ENCODE data around the gene RIPPLY2. TPM values are rescaled to one million over a fixed set of nuclear protein-coding genes. Genes with fewer than 3 reads are reported as not detected.

RIPPLY2 gene
- total and polyA plus RNA-seq, 2 of the 4 experiments (the other 2 are of a cell fraction), result 0.32 TPM; not detected in 1

DNA sequence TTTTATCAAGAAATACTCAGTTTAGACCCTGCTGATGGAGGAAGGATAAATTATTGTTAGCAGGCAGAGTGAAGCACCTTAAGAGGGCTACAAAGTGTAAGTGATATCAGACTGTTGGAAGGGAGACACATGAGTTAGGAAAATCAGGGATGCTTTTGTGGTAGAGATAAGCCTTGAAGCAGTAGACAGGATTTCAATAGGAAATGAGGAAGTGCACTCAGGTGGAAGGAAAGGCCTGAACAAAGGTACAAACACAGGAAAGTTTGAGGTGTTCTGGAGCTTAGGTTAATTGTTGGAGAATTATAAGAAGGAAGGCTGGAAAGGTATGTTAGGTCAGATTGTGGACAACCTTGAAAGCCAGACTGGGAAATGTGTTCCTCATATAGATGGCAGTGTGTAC, 13.9 kb downstream of the RIPPLY2 start:
- H3K56ac ChIP-seq (ENCODE audit: extremely low read depth, insufficient read depth, low read length), result no peak overlapping the region
- peak overlapping the region; percentile 87; the same call in 1 of the 2 replicates for H3K18ac ChIP-seq (ENCODE audit: low read depth, low read length)
- H2AK5ac ChIP-seq (ENCODE audit: low read depth, low read length), result peak overlapping the region; percentile 85; the same call in 1 of the 2 replicates
- TF ChIP-seq NFE2L2 (IDR thresholded peaks at IDR 0.05; ENCODE audit: low read depth, low read length) (no peak), CHD1 (IDR thresholded peaks at IDR 0.05; ENCODE audit: low read depth, low read length) (no peak), MXI1 (IDR thresholded peaks at IDR 0.05; ENCODE audit: borderline replicate concordance, low read depth, low read length) (no peak), SMC3 (IDR thresholded peaks at IDR 0.05; ENCODE audit: low read depth, low read length) (no peak), CEBPB (IDR thresholded peaks at IDR 0.05; ENCODE audit: low read depth, low read length) (no peak), POLR2A (IDR thresholded peaks at IDR 0.05; ENCODE audit: low read depth, low read length) (no peak), RAD21 (IDR thresholded peaks at IDR 0.05; ENCODE audit: low read length) (no peak), RFX5 (IDR thresholded peaks at IDR 0.05; ENCODE audit: low read depth, low read length) (no peak), MAZ (IDR thresholded peaks at IDR 0.05; ENCODE audit: borderline replicate concordance, low read depth, low read length) (no peak), FOS (IDR thresholded peaks at IDR 0.05; ENCODE audit: low read depth, low read length) (no peak), BHLHE40 (IDR thresholded peaks at IDR 0.05; ENCODE audit: low read depth, low read length) (no peak), MAFK (IDR thresholded peaks at IDR 0.05; ENCODE audit: low read depth, low read length) (no peak), RCOR1 (IDR thresholded peaks at IDR 0.05; ENCODE audit: insufficient replicate concordance, low read length) (no peak), USF2 (IDR thresholded peaks at IDR 0.05; ENCODE audit: low read depth, low read length) (no peak)
- TF ChIP-seq, protein P1, sequence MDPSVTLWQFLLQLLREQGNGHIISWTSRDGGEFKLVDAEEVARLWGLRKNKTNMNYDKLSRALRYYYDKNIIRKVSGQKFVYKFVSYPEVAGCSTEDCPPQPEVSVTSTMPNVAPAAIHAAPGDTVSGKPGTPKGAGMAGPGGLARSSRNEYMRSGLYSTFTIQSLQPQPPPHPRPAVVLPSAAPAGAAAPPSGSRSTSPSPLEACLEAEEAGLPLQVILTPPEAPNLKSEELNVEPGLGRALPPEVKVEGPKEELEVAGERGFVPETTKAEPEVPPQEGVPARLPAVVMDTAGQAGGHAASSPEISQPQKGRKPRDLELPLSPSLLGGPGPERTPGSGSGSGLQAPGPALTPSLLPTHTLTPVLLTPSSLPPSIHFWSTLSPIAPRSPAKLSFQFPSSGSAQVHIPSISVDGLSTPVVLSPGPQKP (IDR thresholded peaks at IDR 0.05; ENCODE audit: borderline replicate concordance, low read depth, low read length), result no peak
- TF ChIP-seq, protein P2, sequence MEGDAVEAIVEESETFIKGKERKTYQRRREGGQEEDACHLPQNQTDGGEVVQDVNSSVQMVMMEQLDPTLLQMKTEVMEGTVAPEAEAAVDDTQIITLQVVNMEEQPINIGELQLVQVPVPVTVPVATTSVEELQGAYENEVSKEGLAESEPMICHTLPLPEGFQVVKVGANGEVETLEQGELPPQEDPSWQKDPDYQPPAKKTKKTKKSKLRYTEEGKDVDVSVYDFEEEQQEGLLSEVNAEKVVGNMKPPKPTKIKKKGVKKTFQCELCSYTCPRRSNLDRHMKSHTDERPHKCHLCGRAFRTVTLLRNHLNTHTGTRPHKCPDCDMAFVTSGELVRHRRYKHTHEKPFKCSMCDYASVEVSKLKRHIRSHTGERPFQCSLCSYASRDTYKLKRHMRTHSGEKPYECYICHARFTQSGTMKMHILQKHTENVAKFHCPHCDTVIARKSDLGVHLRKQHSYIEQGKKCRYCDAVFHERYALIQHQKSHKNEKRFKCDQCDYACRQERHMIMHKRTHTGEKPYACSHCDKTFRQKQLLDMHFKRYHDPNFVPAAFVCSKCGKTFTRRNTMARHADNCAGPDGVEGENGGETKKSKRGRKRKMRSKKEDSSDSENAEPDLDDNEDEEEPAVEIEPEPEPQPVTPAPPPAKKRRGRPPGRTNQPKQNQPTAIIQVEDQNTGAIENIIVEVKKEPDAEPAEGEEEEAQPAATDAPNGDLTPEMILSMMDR (conservative IDR thresholded peaks at IDR 0.05; ENCODE audit: low read depth, low read length), result no peak
- H4K5ac ChIP-seq (ENCODE audit: low read depth, low read length), result peak overlapping the region; percentile 74; the same call in 1 of the 2 replicates
- intact Hi-C loops (cut with micrococcal nuclease), result no loop called here
- peak overlapping the region; percentile 69; the same call in 2 of the 3 replicates for H2BK15ac ChIP-seq (ENCODE audit: low read depth, low read length)
- peaks cover 3% of the 10 kb centered on the region; the same call in 1 of the 2 replicates for H4K20me1 ChIP-seq (ENCODE audit: insufficient read depth, low read length)
- H2BK120ac ChIP-seq (ENCODE audit: low read depth, low read length), result peak overlapping the region; percentile 21
- peak overlapping the region; percentile 42; the same call in 1 of the 2 replicates for H3K23ac ChIP-seq (ENCODE audit: low read depth, low read length)
- CTCF ChIA-PET, result no interaction called here
- DNase-seq, result no peak
- peaks cover 18 to 34% of the 10 kb centered on the region in 2 experiments for H3K79me1 ChIP-seq (ENCODE audit: low read depth in 1 of 2, low read length in 2 of 2)
- H4K8ac ChIP-seq (ENCODE audit: low read depth in 2 of 2, low read length in 2 of 2), result peak overlapping the region in 1 of 2 experiments; percentile 71; a peak in 2 of 4 replicates
- H2AFZ ChIP-seq (replicated peaks; ENCODE audit: low read length, poor library complexity), result no peak overlapping the region
- dilution Hi-C loops (cut with HindIII; ENCODE audit: low sequenced_read_pairs, unreplicated experiment), result no loop called here
- no peak overlapping the region for H3K27ac ChIP-seq (ENCODE audit: insufficient read depth, low read length)
- peak overlapping the region; percentile 14; the same call in 1 of the 2 replicates for H4K91ac ChIP-seq (ENCODE audit: insufficient read depth, low read depth, low read length)
- H2BK20ac ChIP-seq (ENCODE audit: low read depth, low read length), result peak overlapping the region; percentile 20
- H3K36me3 ChIP-seq (ENCODE audit: control insufficient read depth, insufficient read depth, low read length), result peaks cover 9% of the 10 kb centered on the region; the same call in 1 of the 2 replicates
- no peak overlapping the region for H3K9ac ChIP-seq (ENCODE audit: low read depth, low read length)
- peak overlapping the region; percentile 66 for H2BK5ac ChIP-seq (ENCODE audit: low read depth, low read length, poor library complexity, severe bottlenecking)
- peaks cover 9% of the 10 kb centered on the region for H3K4me1 ChIP-seq (ENCODE audit: control insufficient read depth, insufficient read depth, low read length)
- ATAC-seq (ENCODE audit: low read depth), result no peak
- peak overlapping the region; percentile 57; the same call in 1 of the 2 replicates for H3K4ac ChIP-seq (ENCODE audit: low read depth, low read length)
- H3K9me3 ChIP-seq (ENCODE audit: control insufficient read depth, insufficient read depth, low read length), result no peaks in the 10 kb centered on the region
- H3K27me3 ChIP-seq (ENCODE audit: control insufficient read depth, insufficient read depth, low read length), result no peaks in the 10 kb centered on the region
- no TSS peak for BruUV-seq (replicated peaks)
- H2AK9ac ChIP-seq (replicated peaks; ENCODE audit: low read depth, low read length, poor library complexity), result no peak overlapping the region
- no peak overlapping the region for H3K4me2 ChIP-seq (ENCODE audit: low read depth, low read length)
- H3K9me1 ChIP-seq (ENCODE audit: insufficient read depth, low read length), result peaks cover 2% of the 10 kb centered on the region; the same call in 1 of the 2 replicates
- no peak overlapping the region for H3K4me3 ChIP-seq (ENCODE audit: insufficient read depth, low read depth, low read length)
- POLR2A ChIA-PET (ENCODE audit: unreplicated experiment), result no interaction called here
- H3K14ac ChIP-seq (replicated peaks; ENCODE audit: low read depth, low read length), result peak overlapping the region; percentile 11; the same call in 1 of the 2 replicates
- in situ Hi-C loops (cut with MboI; ENCODE audit: low sequenced_read_pairs), result no loop called here
